ENCODE measurements around the gene PFKP. TPM values are rescaled to one million over a fixed set of nuclear protein-coding genes. Genes with fewer than 3 reads are reported as not detected.

Gene PFKP
- total RNA-seq, 2 experiments from 2014 or later = 32.2 to 38.9 TPM

DNA sequence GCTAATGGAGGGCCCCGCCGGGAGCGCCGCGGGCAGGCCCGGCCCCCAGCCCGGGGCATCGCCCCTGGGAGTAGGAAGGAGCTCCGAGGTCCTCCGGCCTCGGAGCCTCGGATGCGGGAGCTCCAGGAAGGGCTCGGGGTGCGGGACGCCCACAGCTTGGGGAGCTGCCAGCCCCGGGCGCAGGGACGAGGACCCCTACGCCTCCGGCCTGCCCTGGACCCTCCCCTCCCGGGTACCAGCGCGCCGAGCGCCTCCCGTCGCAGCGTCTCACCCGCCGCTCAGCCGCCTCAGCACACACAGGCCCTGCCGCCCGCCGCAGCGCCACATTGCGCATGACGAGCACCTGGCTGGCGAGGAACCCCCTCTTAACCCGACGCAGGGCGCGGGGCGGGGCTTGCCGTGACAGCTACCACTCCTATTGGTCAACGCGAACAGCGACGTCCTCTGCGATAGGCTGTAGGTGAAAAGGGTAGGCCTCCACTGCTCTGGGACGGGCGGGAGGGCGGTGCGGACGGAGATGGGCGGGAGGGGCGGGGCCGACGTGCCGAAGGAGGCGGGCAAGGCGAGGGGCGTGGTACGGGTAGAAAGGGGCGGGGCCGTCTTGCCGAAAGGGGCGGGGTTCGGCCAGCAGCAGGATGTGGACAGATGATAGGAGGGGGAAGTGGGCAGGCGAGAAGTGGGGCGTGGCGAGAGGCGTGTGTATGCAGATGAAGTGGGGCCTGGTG lies 105.3 kb downstream of the PFKP start, which contains the start of gene PITRM1:
TSS of gene PITRM1 (minus strand) at position 337 of the 725 bp plus-strand sequence. CDS start at position 327, 10 bp downstream.
- Histone ChIP-seq H3K9me3 (ENCODE audit: control insufficient read depth in 1 of 2, insufficient read depth in 1 of 2, low read length in 2 of 2) (peaks cover 0 to 6% of the 10 kb centered on the region in 2 experiments), H3K27me3 (ENCODE audit: control insufficient read depth in 1 of 2, insufficient read depth in 2 of 2, low read length in 2 of 2) (no peaks in the 10 kb centered on the region), H3K36me3 (ENCODE audit: insufficient read depth, low read length) (peaks cover 26% of the 10 kb centered on the region), H3K4me1 (ENCODE audit: insufficient read depth, low read length) (peaks cover 19% of the 10 kb centered on the region), H3K4me3 (ENCODE audit: low read length) (peak within 1 kb of the TSS; percentile 71), H3K27ac (ENCODE audit: low read depth in 1 of 2, low read length in 2 of 2) (peak within 1 kb of the TSS in 1 of 2 donors; percentile 75)
- Mint-ChIP-seq H3K4me3 (peak within 1 kb of the TSS; percentile 92), H3K27me3 (no peaks in the 10 kb centered on the region), H3K36me3 (ENCODE audit: low read depth) (peaks cover 35% of the 10 kb centered on the region), H3K27ac (peak within 1 kb of the TSS; percentile 66), H3K9me3 (no peaks in the 10 kb centered on the region), H3K4me1 (ENCODE audit: low read depth) (peaks cover 18% of the 10 kb centered on the region)
- intact Hi-C loops (cut with DNase I, micrococcal nuclease) = loop anchor here in 1 of 2 experiments (2.0 kb wide), 1 partner anchor 106 kb away; the partner anchor contains the start of gene PFKP
- DNase-seq (peak; percentile 98 to 100 (median 99)), ATAC-seq (ENCODE audit: poor library complexity) (peak; percentile 91)
- TF ChIP-seq, protein P1, sequence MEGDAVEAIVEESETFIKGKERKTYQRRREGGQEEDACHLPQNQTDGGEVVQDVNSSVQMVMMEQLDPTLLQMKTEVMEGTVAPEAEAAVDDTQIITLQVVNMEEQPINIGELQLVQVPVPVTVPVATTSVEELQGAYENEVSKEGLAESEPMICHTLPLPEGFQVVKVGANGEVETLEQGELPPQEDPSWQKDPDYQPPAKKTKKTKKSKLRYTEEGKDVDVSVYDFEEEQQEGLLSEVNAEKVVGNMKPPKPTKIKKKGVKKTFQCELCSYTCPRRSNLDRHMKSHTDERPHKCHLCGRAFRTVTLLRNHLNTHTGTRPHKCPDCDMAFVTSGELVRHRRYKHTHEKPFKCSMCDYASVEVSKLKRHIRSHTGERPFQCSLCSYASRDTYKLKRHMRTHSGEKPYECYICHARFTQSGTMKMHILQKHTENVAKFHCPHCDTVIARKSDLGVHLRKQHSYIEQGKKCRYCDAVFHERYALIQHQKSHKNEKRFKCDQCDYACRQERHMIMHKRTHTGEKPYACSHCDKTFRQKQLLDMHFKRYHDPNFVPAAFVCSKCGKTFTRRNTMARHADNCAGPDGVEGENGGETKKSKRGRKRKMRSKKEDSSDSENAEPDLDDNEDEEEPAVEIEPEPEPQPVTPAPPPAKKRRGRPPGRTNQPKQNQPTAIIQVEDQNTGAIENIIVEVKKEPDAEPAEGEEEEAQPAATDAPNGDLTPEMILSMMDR (IDR thresholded peaks at IDR 0.05) = no peak
- CTCF ChIA-PET = interaction anchor here (1.5 kb wide), 1 partner anchor 1642 kb away, joined by 3 read pairs; no protein-coding TSS in a partner anchor
- POLR2A ChIA-PET = interaction anchor here (0.8 to 1.8 kb wide), 8 partner anchors 8 to 1186 kb away, joined by 3 to 11 read pairs (median 6); partner anchors contain the start of genes KLF6 and PFKP

DNA sequence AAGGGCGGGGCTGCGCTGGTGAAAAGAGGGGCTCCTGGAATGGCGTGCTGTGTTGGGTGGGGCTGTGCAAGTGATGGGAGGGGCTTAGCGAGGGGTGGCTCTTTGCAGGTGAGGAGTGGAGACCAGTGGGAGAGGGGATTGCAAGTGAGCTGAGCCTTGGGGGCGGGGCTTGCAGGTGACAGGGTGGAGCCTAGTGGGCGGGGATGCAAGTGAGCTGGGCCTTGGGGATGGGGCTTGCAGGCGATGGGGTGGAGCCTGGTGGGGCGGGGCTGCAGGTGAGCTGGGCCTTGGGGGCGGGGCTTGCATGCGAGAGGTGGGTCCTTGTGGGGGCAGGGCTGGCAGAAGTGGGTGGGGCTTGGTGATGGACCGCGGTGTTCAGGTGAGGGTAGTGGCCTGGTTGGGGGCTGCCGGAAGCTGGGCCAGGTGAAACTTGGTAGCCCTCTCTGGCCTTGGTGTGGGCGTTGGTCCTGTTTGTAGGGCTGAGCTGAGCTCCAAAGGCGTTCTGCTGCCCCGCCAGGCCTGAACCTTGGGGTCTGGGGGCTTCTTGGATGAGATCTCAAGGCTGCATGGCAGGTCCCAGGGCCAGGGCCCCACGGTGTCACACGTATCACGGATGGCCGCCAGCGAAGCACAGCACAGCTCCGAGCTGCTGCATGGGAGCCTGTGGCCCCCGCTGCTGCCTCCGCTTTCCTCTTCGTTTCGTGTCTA lies 106.0 kb downstream of the PFKP start:
- Mint-ChIP-seq H3K4me3 (peak overlapping the region; percentile 75), H3K4me1 (ENCODE audit: low read depth) (peaks cover 18% of the 10 kb centered on the region), H3K36me3 (ENCODE audit: low read depth) (peaks cover 27% of the 10 kb centered on the region), H3K27ac (peak overlapping the region; percentile 66), H3K27me3 (no peaks in the 10 kb centered on the region), H3K9me3 (no peaks in the 10 kb centered on the region)
- DNase-seq (no peak), ATAC-seq (ENCODE audit: poor library complexity) (peak; percentile 52)
- TF ChIP-seq, protein P1 (IDR thresholded peaks at IDR 0.05) = no peak
- Histone ChIP-seq H3K36me3 (ENCODE audit: insufficient read depth, low read length) (peaks cover 19% of the 10 kb centered on the region), H3K9me3 (ENCODE audit: control insufficient read depth in 1 of 2, insufficient read depth in 1 of 2, low read length in 2 of 2) (peaks cover 0 to 6% of the 10 kb centered on the region in 2 experiments), H3K4me3 (ENCODE audit: low read length) (peak overlapping the region; percentile 52), H3K27me3 (ENCODE audit: control insufficient read depth in 1 of 2, insufficient read depth in 2 of 2, low read length in 2 of 2) (no peaks in the 10 kb centered on the region), H3K27ac (ENCODE audit: low read depth in 1 of 2, low read length in 2 of 2) (no peak overlapping the region), H3K4me1 (ENCODE audit: insufficient read depth, low read length) (peaks cover 19% of the 10 kb centered on the region)
- POLR2A ChIA-PET = interaction anchor here (1.0 to 1.8 kb wide), 5 partner anchors 8 to 105 kb away, joined by 5 to 11 read pairs (median 6); partner anchors contain the start of gene PFKP
- CTCF ChIA-PET = interaction anchor here (1.5 kb wide), 1 partner anchor 1642 kb away, joined by 3 read pairs; no protein-coding TSS in a partner anchor
- intact Hi-C loops (cut with DNase I, micrococcal nuclease) = loop anchor here in 1 of 2 experiments (2.0 kb wide), 1 partner anchor 107 kb away; the partner anchor contains the start of gene PFKP

DNA sequence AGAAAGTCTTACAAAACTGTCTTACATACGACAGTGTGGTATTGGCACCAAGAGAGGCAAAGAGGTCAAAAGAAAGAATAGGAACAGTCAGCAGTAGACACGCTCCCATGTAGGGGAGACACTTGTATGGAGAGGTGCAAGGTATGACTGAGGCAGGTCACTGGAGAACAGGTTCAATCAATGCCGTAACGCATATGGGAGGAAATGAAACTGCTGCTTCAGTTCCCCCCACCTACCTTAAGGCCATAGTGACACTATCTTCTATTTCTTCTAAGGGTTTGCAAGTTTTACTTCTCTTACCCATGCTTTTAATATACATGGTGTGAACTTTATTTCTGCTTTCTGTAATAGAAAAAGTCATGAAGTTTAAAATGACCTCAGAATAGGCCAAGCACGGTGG lies 110.7 kb downstream of the PFKP start:
- ATAC-seq (ENCODE audit: poor library complexity) = no peak
- H3K4me3 Mint-ChIP-seq = no peak overlapping the region
- DNase-seq = no peak
- CTCF ChIA-PET = no interaction called here
- H3K27me3 ChIP-seq (ENCODE audit: control insufficient read depth in 1 of 2, insufficient read depth in 2 of 2, low read length in 2 of 2) = peaks cover 0 to 4% of the 10 kb centered on the region in 2 experiments
- POLR2A ChIA-PET = no interaction called here
- no peaks in the 10 kb centered on the region for H3K36me3 ChIP-seq (ENCODE audit: insufficient read depth, low read length)
- intact Hi-C loops (cut with DNase I, micrococcal nuclease) = no loop called here
- no peak overlapping the region for H3K4me3 ChIP-seq (ENCODE audit: low read length)
- H3K27ac Mint-ChIP-seq = no peak overlapping the region
- H3K4me1 Mint-ChIP-seq (ENCODE audit: low read depth) = peaks cover 2% of the 10 kb centered on the region
- TF ChIP-seq, protein P1 (IDR thresholded peaks at IDR 0.05) = no peak
- H3K27me3 Mint-ChIP-seq = peaks cover 12% of the 10 kb centered on the region
- peaks cover 8% of the 10 kb centered on the region for H3K4me1 ChIP-seq (ENCODE audit: insufficient read depth, low read length)
- H3K9me3 Mint-ChIP-seq = no peaks in the 10 kb centered on the region
- no peak overlapping the region for H3K27ac ChIP-seq (ENCODE audit: low read depth in 1 of 2, low read length in 2 of 2)
- H3K9me3 ChIP-seq (ENCODE audit: control insufficient read depth in 1 of 2, insufficient read depth in 1 of 2, low read length in 2 of 2) = peaks cover 0 to 6% of the 10 kb centered on the region in 2 experiments
- no peaks in the 10 kb centered on the region for H3K36me3 Mint-ChIP-seq (ENCODE audit: low read depth)

All from CD4-positive, alpha-beta T cell (primary cell).